Upper lobe of left lung (tissue), 4 donors: ENCODE data around the gene SPSB4.

ENCODE experiments used
- CTCF ChIP-seq, 6 experiments: fragments of 450-650 bp in 4 of 6; fragments of 200-600 bp in 2 of 6; sonication (generic) in 2 of 6; IDR thresholded peaks; one replicate each; pipeline ENCODE4 v1.5.1; 2016 to 2019; ENCODE audit warnings: antibody characterized with exemption in 6 of 6
- POLR2AphosphoS5 ChIP-seq, 2 donors: sonication (generic); formaldehyde crosslinking; IDR thresholded peaks; one replicate each; pipeline ENCODE4 v1.5.1; 2017; ENCODE audit warnings: antibody characterized with exemption in 2 of 2

GRCh38 chr3:141096981-141097380 lies 45.8 kb downstream of the SPSB4 start:
- TF ChIP-seq CTCF (IDR thresholded peaks at IDR 0.05) (no peak), POLR2AphosphoS5 (IDR thresholded peaks at IDR 0.05) (no peak)
